ENCODE measurements around the gene APOL4.
"Not testable (repeated sequence)": the region's sequence is repeated elsewhere in the genome, so short reads cannot be mapped to it uniquely, and the experiment has no call there.

APOL4 gene

DNA sequence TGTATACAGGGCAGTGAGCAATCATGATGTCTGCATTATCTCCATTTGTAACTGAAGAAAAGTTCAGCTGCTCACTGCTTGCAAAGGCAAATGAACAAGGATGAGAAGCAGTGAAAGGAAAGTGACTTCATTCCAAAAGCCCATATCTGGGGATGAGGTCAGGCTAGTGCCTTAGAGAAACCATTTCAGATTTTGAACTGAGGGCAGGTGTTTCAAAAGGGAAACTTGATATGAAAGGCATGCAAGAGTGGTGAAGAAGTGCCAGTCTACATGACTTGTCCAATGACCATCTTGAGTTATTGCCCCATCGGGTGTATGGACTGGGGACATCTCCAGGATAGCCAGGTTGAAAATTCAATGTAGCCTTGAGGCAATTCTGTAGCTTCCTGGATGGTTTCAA is 7.3 kb upstream of the APOL4 start:
- no peak for DNase-seq (ENCODE audit: low read depth in 2 of 2)

DNA sequence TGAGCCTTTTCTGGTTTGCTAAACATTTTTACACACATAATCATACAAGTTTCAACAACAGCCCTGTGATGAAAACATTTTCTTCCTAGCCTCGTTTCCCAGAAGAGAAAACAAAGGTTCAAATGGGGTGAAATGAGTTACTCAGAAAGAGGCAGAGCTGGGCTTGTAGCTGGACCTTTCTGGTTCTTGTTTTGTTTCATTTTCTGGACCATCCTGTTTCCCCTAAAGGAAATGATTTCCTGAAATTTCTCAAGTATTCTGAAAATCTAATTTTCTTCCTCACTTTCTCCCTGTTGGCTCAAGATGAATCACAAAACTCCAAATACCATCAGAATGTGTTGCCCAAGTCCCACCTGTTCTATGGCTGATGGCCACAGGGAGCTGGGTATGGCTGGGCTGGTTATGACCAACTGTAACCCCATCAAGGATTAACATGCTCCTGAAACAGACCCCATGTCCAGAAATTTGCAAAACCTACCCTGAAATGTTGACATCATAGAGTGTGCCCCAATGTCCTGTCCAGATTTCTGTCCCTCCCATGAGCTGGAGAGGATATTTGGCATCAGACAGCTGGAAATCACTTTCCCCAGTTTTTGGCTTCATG is 6.7 kb upstream of the APOL4 start:
- no peak for DNase-seq (ENCODE audit: low read depth in 2 of 2)

DNA sequence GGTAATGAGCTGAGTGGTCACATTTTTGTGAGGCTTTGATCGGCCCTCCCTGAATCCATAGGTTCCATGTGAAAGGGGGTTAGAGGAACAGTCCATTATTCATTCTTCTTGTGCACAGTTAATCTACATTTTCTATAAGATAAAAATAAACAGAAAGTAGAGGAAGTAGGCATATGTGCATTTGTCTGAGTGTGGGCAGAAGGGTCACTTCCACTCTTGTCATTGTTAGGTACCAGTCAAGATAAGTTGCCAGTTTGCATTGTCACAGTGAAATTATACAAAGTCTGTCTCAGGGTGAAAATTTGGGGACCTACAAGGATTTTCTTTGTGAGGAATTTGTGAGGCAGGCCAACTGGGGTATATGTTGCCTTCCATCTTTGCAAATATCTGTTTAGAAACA is 4.6 kb upstream of the APOL4 start:
- DNase-seq (ENCODE audit: low read depth in 2 of 2), result no peak

DNA sequence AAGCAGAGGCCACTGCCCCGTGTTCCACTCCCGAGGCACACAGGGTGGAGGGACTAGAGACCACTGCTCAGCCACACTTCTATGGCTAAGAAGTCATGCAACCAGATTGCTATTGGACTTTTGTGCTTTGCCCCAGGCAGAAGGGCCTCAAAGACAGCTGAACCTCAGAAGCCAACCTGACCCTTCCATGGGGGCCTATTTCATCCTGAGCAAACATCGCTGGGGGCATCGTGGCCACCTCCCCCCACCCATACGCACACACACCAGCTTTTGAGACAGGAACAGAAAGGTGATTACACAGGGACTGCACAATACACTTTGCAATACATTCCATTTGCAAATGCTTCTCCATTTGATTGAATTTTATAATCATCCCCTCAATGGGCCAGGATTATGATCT is 4.0 kb upstream of the APOL4 start:
- DNase-seq (ENCODE audit: low read depth in 2 of 2), result not testable (repeated sequence)

DNA sequence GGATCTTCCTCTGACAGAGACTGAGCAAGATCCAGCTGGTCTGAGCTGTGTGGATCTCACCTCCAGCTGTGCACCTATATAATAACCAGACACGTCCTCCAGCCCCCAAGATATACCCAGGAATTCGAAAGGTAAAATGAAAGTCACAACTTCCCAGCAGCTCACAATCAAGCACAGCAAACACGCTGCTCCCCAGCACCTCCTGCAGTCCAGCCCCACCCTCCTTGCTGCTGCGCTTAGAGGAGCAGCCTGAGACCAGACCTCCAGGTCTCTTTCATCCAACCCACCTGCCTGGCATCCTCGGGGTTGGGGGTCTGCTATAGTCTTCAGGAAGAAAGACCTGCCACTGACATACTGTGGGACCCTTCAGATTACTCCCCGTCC is 3.0 kb upstream of the APOL4 start:
- no peak for DNase-seq (ENCODE audit: low read depth in 2 of 2)

DNA sequence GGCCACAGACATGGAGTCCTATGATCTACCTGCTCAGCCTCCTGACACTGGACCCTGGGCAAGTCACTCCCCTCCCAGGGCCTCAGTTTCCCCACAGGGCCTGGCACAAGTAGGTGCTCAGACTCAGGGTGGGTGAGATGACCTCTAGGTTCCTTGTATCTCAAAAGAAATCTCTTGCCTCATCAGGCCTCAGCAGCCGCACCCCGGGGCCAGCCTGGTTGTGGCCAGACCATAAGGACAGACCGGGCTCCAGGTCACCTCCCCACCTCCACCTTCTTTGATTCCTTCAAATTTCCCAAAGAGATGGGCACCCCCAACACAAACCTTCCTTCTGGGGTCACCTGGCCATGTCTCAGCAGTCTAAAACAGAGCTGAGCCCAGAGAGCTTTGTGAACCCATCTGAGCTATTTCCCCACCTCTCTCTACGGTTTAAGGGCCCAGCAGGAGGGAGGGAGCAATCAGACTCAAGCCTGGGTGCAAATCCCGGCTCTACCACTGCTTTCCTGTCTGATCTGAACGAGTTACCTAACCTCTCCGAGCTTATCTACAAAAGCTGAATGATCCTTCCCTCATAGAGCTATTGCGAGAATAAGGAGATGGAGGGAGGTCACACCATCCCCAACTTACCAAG is 2.5 kb upstream of the APOL4 start:
- DNase-seq (ENCODE audit: low read depth in 2 of 2), result no peak

DNA sequence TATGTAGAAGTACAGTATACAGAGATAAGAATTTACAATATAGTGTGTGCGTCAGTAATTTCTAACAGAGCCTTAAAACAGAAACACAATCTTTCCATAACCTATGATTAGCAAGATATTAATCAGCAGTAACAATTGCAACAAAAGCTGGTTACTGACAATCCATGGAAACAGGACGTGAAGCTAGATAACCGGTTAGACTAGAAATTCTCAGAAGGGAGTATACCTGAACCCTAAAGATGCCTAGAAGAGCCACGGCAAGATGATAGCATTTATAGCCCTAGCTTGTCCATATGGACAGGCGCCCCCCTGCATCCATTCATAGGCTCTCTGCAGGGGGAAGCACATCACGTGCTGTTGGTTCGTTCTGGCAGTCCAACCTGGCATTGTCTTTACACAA is 1.8 kb upstream of the APOL4 start:
- DNase-seq (ENCODE audit: low read depth in 2 of 2), result not testable (repeated sequence)

DNA sequence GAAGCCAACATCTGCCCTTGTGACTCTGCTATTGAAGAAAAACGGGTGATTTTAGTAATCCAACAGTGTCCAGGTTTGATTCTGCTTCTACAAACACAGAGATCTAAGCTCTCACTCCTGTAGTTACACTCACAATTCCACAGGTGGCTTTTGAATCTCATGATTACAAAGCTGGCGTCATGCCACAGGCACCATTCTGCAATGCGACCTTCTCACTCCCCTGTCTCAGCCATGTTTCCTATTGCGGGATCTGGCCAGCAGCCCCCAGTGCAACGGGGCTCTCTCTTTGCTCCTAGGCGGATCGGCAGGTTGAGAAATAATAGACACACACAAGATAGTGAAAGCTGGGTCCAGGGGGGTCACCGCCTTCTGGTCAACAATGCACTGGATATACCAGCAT is 1.3 kb upstream of the APOL4 start:
- not testable (repeated sequence) for DNase-seq (ENCODE audit: low read depth in 2 of 2)

DNA sequence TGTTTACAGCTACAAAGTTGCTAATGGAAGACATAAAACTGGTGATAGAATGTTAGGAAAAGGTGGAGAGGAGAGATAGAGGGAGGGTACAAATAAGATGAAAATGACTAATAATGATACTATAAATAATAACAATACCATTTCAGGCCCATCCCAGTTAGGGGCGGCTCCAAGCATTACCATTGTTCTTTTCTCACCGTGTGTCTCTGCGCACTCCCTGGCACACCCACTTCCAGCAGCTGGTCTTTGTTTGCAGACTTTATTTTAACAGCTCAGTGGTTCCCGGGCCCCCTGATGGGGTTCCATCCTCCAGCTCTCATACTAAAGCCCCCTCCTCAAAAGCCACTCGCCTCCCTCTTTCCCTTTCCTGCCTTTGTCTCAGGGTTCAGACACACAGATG is 584 bp downstream of the APOL4 start:
- DNase-seq (ENCODE audit: low read depth in 2 of 2), result not testable (repeated sequence)

DNA sequence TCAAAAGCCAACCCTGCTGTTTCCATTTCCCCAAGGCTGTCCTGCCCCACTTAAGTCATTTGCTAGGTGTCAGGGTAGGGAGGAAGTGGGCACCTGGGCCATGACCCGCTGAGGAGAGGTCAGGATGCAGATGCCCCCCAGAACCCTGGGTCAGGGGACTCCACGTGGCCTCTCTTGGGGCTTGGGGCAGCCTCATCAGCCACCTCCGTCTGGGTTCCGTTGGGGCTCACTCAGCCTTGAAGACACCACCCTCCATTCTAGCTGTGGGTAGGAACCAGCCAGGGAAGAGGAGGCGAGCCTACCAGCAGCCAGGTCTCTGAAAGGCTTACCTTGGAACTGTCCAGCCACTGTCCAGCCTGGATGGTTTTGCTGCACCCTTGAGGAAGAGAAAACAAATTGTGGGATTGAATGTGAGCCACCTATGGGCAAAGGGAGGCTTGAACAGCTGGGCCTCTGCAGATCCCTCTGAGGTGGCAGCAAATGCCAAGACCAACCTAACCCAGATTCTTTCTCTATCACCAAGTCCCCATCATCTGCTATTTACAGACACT is 2.5 kb downstream of the APOL4 start:
- DNase-seq (ENCODE audit: low read depth in 2 of 2), result no peak

DNA sequence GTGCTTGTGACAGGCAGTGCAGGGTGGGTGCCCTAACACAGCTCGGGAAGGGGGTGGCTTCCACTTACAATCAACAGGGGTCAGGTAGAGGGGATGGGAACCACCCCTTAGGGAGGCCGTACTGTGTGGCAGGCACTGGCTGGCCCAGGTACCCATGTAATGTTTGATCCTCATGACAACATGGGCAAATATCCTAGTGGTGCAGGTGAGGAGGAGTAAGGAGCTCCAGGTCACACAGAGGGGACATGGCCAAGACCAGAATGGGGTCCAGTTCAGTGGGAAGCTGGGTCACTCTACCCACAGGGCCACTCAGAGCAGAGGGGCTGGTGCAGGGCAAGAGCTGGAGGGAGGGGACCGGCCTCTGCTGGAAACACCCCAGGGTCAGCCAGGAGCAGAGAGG is 3.1 kb downstream of the APOL4 start:
- DNase-seq (ENCODE audit: low read depth in 2 of 2), result no peak

DNA sequence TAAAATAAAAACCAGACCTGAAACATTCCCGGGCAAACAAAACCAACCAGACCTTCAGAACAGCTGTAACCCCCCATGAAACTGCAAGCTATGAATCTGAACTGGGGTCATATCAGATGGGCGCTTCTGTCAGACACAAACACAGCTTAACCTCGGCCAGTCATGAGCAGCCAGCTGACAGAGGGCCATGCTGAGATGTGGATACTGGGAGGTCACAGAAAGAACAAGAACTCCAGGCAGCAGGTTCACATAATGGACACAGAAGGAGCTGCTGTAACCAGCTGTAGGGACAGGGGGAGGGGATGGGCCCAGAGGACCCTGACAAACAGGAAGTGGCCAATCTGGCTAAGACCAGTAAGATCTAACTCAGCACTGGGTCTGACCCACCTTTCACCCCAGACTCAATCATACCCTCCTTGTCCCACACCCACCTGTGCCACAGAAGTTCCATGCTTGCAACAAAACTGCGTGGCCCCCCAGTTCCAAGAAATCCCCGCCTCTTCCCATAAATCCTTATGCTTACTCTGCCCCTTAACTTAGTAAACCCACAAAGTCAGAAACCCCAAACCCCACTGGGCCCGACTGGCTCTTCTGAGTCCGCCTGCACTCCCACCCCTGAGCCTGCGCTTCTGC is 4.0 kb downstream of the APOL4 start:
- no peak for DNase-seq (ENCODE audit: low read depth in 2 of 2)

DNA sequence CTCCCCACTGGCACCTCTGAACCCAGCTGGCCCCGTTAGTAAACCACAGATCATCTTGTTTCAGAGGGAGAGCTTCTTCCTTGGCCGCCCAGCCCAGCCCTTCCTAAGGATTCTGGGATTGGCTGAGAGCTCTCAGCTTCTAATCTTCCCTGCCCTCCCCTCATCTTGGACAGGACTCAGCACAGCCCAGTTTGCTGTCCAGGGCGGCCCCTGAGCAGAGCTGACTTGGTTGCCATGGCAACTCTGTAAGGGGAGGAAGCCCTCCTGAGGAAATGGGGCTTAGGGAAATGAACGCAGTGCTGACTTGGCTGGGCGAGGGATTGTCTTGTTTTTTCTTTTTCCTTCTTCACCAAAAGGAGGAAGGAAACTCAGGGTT is 4.6 kb downstream of the APOL4 start:
- no peak for DNase-seq (ENCODE audit: low read depth in 2 of 2)

DNA sequence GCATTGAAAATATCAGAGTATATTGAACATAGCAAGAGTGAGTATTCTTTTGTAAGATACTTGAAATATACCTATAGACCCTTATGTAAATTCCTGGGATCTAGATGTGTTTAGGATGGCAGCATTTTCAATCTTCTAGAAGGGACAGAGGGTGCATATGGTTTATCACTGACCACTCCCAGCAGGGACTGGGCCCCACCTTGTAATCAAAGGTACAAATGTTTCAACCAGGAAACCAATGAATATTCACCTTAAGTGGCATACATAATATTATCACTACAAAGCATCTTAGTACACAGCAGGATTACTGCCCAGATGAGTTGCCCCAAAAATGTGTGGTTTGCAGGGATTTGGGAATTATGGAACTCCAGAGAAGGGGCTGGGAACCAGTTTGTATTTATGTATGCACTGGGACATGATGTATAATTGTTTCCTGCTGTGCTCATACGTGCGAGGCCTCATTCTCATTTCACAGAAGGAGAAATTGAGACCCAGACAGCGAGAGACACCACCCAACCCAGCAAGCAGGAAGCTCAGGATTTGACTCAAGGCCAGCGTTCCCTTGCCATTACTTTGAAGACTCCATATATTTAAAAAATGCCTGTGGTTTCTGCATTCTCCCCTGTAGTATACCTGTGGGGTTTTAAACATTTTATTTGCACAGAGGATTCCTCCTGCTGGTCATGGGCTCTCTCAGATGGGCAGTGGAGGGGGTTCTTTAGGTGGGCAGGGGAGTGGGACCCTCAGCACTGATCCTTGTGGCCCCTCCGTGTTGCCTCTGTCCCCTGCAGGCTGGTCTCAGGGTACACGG is 5.2 kb downstream of the APOL4 start:
- no peak for DNase-seq (ENCODE audit: low read depth in 2 of 2)

DNA sequence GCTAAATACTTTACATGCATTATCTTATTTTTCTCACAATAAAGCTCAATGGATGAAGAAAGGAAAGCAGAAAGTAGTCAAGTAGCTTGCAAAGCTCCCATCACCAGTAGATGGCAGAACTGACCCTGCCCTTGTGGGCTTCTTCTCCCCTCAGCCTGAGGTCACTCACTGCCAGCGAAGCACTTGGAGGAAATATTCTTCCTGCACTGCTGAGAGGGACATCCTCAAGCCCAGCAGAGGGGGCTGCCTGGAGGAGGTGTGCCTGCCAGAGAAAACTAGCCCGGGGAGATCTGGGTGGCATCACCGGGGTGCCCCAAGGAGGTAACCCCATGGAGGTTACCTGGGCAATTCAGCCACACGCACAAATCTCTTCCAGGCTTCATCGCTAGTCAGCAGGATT is 6.6 kb downstream of the APOL4 start:
- DNase-seq (ENCODE audit: low read depth in 2 of 2), result no peak

DNA sequence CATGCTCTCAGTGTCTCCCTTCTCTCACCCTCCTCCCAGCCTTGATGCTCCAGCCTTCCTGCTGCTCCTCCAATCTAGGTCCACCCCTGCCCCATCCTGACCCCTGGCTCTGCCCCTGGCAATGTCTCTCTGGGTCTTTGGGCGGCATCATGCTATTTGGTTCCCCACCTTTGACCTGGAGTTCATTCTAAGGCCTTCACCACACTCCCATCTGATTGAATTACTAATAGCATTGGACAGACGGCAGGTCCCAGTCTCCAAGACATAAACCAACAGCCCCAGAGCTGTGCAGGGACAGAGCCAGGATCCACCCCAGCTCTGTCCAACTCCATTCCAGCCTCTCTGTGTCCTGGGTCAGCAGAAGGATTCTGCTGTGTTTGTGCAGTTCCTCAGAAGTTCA is 7.2 kb downstream of the APOL4 start:
- DNase-seq (ENCODE audit: low read depth in 2 of 2), result no peak

DNA sequence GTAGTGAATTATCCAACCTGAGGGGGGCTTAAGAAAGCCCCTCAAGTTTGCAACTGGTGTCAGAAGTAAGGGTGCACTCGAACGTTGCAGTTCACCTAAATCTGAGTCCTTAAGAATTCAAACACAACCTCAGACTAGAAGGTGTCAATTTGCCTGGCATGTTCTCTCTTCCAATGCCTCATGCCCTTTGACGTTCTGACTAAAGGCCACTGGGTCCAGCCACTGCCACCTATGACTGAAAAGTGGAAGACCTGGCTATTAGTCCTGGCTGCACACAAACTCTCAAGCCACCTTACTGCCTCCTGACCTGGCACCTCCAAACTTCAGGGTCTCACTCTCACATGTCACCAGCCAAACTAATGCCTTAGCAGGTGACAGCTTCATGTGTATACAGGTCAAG is 8.0 kb downstream of the APOL4 start:
- no peak for DNase-seq (ENCODE audit: low read depth in 2 of 2)

DNA sequence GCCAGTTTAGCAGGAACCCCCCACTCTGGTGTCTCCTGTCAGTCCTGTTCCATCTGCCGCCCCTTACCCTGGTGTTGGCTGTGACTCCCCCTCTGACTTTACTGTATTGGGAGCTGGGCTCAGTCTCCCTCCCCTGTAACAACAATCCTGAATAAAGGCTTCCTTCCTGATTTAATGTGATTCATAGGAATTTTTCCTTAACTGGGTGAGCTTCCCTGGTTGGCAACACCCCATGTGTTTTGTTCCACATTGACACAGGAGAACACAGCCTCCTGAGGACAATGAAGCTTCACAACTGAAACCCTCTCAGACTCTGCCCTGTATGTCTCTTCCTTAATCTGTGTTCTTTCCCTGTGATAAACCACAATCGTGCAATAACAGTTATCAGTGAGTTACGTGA is 8.4 kb downstream of the APOL4 start:
- no peak for DNase-seq (ENCODE audit: low read depth in 2 of 2)

DNA sequence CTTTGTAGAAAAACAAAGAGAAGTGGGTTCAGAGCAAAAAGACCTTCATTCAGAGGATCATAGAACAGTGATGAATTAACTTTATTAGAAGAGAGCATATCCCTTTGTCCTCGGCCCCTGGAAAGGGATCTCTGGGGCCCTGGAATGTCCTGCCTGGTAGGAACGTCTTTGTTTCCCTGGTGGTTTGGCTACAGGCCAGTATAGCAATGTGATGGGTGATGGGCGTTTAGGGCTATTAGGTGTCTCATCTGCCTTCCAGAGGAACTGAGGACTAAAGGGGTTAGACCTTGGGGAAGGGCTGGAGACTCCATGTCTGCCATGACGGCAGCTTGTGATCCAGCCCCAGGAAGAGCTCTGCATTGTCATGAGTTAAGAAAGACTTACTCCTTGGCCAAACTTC is 9.1 kb downstream of the APOL4 start:
- DNase-seq (ENCODE audit: low read depth in 2 of 2), result no peak

DNA sequence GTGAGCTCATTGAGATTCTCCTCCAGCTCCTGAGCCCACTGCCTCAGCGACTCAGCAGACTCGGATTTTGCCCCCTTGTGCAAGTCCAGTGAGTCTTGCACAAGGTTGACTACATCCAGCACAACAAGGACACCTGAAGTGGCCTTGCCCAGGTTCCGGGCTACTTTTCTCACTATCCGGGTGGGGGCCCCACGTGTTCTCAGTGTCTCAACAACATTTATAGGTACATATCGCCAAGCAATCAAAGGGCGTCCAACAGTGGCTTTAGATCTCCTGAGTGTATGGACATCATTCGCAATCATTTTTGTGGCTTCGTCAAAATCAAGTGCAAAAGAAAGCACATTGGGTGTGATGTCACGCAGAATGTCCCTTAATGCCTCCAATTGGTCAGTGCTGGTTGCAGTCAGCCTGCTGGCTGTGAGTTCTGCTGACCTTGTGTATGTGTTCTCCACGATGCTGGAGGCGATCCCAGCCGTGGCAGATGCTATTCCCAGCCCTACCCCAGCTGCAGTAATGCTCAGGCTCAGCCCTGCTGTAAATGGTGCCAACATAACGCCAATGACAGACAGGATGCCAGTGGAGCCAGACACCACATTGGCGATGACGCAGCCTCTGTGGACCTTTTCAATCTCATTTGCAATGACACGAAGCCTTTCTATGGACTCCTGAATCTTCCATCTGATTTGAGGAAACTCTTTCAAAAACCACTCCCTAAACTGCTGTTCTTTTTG is 10.3 kb downstream of the APOL4 start:
- no peak for DNase-seq (ENCODE audit: low read depth in 2 of 2)

DNA sequence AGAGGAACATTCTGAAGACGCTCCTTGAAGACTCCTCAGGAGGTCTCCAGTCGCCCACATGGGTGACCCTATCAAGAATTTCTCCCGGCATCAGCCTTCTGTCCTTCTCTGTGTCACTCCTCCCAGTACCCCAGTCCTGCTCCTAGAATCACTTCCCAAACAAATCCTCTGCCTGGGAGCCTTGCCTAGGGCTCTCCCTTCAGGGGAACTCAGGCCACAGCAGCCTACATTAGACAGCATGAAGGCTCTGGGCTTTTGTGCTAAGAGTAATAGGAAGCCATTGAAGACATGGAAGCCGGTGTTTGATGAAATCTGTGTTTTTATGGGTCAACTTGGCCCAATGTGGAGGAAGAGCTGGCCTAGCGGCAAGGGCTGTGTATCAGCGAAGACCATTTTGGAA is 13.7 kb downstream of the APOL4 start:
- DNase-seq (ENCODE audit: low read depth in 2 of 2), result not testable (repeated sequence)

Measured in stimulated activated CD4-positive, alpha-beta T cell treated with anti-CD3 and anti-CD28 coated beads, Interleukin-12 subunit alpha, Interleukin-12 subunit beta, amount 100 ng/mL, for 24 hours (primary cell).